ENCODE results near the gene SPTB. TPM values are rescaled to one million over a fixed set of nuclear protein-coding genes. Genes with fewer than 3 reads are reported as not detected.

Gene SPTB
- 0.14 TPM in 1 of 2 replicates, not detected in the other for total RNA-seq

DNA sequence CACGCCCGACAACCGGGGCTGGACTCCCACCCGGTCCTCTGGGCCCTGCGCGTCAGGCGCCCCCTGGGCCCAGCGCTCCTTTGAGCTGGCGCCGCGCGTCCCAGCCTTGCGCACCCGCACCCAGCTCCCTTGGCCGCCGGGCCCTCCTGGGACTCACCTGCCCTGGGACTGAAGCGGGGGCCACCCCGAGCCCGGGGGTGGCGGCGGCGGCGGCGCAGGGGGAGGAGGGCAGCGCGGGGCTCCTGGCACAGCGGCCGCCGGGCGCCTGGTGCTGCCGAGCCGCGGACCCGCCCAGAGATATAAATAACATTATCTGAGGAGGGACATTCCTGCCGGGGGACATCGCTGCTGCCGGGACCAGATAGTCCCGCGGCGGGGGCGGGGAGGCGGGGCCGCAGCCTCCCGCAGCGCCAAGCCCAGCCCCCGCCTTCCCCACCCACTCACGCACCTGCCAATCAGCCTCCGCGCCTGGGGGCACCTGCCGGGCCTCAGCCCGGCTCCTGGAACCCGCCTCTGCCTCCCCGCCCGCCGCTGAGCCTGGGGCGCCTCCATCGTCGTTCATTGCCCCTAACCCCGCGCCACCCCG, at the start of gene SPTB:
Gene SPTB, minus strand, starts transcription at position 273 of the 586 bp plus-strand sequence. CDS start 56,813 bp downstream, outside the sequence.

DNA sequence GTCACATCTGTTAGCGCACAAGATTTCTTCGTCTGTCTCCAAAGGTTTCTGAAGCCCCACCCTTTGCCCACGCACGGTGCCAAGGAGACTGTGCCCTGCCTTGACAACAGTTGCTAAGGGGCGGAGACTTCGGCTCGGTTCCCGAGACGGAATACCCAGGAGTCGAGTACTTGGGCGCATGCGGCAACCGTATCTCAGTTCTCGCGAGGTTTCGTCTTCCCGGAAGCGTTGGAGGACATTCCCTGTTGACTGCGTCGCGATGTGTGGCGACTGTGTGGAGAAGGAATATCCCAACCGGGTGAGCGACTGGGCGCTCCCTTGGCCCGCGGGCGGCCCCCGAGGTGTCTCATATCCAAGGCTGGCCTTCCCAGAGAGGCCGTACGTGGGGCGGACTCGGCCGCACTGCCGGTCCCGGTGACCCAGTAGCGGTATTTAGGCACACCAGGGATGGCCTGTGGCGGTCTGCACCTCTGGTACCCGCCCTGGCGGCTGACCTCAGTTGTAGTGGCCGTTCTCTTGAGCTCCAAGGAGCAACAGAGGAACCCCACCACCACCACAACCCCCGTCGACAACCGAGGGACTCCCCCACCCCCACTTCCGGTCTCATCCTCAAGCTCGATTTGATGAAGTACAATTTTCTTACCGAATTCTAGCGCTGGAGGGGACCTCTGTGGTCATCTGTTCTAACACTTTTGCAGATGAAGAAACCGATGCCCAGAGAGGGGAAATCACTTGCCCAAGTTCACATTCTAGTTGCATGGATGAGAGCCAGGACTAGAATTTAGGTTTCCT, 34.7 kb upstream of the SPTB start, which contains the start of gene CHURC1:
Gene CHURC1, plus strand, starts transcription at position 219 of the 792 bp plus-strand sequence. Its CDS starts 41 bp downstream, at position 260.

DNA sequence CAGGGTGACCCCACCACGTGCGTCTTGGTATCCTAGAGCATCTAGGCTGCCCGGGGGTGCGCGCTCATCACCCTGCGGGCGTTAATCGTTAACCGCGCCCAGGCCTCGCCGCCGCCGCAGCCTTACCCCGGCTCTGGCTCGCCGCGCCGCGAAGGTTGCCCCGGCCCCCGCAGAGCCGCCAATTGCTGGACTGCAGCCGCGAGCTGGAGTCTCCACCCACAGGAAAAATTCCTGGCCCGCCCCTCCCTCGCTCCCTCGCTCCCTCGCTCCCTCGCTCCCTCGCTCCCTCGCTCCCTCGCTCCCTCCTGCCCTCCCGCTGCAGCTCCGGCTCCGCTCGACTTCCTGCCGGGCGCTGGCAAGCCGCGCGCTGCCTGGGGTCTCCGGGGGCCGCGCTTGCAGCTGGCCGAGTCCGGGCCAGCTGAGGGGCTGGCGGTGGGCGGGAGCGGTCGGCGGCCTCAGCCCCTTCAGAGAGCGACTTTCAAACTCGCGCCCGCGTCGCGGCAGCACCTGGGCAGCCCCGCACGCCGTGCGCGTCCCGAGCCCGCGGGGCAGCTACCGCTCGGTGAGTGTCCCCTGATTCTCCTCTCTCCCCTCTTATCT, 175.5 kb downstream of the SPTB start, which contains the start of gene PLEKHG3:
Gene PLEKHG3, plus strand, starts transcription at position 282 of the 600 bp plus-strand sequence. CDS start 23,208 bp downstream, outside the sequence.

Other genes with a start within 250 kb of the SPTB start
- gene PLEKHG3, start 175.5 kb downstream of the SPTB start, total RNA-seq: 5.0 and 5.1 TPM in 2 replicates
- gene CHURC1, start 34.5 kb upstream of the SPTB start, total RNA-seq: 41.1 and 47.1 TPM in 2 replicates
- gene GPX2, start 62.8 kb upstream of the SPTB start, total RNA-seq: not detected in 2 replicates
- gene RAB15, start 92.4 kb upstream of the SPTB start, total RNA-seq: 1.6 and 2.1 TPM in 2 replicates
- gene FNTB, start 107.0 kb upstream of the SPTB start, total RNA-seq: 5.0 and 8.5 TPM in 2 replicates
- gene MAX, start 222.6 kb upstream of the SPTB start, total RNA-seq: 40.2 and 57.5 TPM in 2 replicates